GM15510 (cell line): ENCODE results near the gene MYO18B.

Source experiments
- POLR2A ChIP-seq: IDR thresholded peaks from 3 replicates; pipeline ENCODE4 v1.6.1; 2011; ENCODE audit warnings: borderline replicate concordance; ENCODE audit not compliant: insufficient read length; ENCODE audit errors: extremely low read depth

The MYO18B gene

DNA sequence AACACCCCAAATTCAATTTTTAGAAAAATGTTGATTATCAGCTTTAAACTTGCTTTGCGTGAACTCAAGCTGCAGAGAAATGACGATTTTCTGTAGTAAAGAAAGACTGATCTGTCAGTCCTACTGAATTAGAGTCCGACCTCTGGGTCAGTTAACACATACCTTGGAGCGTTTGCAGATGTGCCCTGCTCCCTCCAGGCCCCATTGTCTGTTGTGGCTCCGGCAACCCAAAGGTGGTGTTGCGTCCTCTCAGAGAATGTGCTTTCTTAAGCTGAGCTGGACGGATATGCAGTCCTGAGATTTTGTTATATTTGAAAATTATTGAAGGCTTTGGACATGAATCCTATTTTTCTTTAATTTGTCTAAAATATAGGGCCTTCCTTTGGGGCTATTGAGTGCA, 31.5 kb upstream of the MYO18B start:
- no peak for TF ChIP-seq POLR2A

GRCh38 chr22:25711491-25711890, 30.5 kb upstream of the MYO18B start:
- TF ChIP-seq POLR2A, result no peak

- no peak for TF ChIP-seq POLR2A
Measured at GRCh38 chr22:25712661-25713400, 29.2 kb upstream of the MYO18B start.

GRCh38 chr22:25714070-25714469, 27.9 kb upstream of the MYO18B start:
- TF ChIP-seq POLR2A, result no peak

GRCh38 chr22:25714739-25715138, 27.2 kb upstream of the MYO18B start:
- TF ChIP-seq POLR2A, result no peak

DNA sequence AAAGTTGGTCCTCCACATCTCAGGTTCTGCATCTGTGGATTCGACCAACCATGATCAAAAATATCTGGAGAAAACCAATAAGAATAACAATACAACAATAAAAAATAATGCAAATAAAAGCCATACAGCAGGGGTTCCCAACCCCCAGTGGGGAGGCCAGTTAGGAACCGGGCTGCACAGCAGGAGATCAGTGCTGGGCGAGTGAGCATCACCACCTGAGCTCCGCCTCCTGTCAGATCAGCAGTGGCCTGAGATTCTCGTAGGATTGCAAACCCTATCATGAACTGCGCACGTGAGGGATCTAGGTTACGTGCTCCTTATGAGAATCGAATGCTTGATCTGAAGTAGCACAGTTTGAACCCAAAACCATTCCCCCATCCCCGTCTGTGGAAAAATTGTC, 25.4 kb upstream of the MYO18B start:
- TF ChIP-seq POLR2A, result no peak

DNA sequence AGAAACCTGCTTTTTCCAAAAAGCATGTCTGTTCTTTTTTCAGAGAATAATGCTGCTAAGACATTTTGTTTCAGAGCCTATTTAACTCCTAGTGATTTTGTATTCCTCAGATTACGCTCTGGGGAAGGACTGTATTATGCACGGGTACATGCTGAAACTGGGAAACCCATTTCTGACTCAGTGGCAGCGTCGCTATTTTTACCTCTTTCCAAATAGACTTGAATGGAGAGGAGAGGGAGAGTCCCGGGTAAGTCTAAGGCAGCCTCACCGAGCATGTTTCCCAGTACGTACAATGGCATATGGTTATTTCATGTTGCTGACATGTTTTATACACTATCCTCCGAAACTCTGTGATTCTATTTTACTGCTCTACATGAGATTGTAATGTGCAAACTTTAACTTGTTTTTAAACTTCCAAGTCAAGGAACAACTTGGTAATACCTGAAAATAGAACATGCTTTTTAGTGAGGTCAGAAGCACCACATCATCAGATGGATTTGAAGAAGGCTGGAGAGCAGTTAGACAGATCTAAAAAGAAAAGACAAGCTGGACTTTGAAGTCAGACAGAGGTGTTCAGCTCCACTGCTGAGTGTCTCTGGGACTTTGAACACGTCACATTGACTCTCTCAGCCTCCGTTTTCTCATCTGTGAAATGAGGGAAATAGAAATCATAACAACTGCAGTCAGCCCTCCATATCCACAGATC, 23.7 kb upstream of the MYO18B start:
- TF ChIP-seq POLR2A, result no peak

DNA sequence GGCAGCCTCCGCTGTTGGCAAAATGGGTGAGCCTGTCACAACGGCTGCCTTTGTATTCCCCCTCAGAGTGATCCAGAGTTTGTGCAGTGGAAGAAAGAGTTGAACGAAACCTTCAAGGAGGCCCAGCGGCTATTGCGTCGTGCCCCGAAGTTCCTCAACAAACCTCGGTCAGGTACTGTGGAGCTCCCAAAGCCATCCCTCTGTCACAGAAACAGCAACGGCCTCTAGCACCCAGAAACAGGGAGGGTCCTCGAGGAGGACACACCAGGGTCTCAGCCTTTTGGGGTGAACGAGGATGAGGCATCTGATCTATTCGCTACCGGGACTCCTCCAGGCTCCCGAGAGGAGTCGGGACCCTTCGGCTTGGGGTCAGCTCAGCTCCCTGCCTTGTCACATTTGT, 19.8 kb upstream of the MYO18B start:
- no peak for TF ChIP-seq POLR2A

DNA sequence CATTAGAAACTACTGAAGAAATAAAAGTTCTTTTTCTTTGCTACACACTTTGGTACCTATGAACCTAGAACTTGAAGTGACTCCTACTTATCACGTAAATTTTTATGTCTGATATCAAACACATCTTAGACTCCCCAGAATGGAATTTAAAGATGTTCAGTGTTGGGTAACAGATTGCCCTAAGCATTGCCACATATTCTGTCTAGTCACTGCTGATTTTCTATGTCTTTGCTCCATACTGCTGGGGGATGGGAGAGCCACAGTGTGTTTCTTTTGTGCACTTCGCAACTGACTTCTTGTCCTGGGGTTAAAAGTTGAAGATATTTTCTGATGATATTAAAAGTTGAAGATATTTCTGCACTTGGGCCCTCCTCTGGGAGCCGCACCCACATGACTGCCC, 19.4 kb upstream of the MYO18B start:
- TF ChIP-seq POLR2A, result no peak

DNA sequence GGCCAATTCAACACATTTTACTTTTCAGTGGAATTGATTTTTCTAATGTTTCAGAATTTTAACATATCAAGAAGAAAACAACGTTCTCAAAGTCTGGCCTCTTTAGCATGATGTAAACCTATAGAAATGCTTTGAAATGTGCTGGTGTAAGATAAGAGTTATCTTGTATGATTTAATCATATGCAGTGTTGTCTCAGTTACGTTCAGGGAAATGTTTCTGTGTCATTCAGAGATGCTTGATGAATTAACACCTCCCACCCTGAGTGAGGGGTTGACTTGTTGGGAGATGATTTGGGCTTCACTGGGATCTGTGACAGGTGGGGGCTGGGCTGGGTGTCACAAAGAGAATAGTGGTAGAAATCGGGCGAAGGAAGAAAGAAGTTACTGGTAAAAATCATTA, 15.7 kb upstream of the MYO18B start:
- TF ChIP-seq POLR2A, result no peak

GRCh38 chr22:25728071-25728470, 13.9 kb upstream of the MYO18B start:
- TF ChIP-seq POLR2A, result no peak

DNA sequence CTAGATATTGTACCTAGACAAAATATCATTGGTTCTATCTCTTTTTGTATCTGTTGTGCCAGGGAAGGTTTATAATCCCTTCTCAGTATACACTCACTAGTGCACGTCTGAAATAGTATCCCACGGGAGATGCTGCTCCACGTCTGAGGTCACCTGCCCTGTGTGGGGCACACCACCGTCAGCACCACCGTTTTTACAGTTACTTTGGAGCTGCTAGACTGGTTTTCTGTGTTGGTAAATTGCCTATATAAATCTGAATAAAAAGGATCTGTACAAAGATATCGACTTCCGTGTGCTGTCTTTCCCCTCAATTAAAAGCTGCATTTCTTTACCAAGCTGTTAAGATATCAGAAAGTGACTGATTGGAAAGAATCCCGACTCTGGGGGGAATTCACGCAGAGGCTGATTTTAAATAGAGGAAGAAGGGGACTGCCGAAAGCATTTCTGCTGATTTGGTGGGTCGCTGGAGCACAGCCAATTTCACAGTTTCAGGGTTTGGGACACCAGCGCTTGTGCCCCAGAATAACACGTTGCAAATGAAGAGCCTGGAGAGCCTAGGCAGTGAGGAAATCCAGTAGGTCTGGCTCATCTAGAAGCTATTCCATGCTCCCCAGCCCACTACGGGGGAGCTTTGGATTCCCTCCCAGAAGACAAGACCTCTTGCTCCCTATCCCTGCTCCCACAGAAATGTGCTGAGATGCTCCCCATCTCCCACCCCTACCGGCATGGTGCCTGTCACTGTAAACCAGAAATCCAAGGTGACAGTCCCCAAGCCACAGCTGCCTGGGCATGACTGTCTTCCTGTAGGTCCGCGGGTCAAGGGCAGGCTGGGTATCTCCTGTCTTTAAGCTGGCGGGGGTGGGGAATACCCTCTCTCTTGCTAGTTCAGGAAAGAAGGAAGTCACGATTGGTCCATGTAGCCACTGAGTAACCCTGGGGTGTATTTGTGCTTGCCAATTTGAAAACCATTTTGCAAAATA, 12.7 kb upstream of the MYO18B start:
- TF ChIP-seq POLR2A, result no peak

DNA sequence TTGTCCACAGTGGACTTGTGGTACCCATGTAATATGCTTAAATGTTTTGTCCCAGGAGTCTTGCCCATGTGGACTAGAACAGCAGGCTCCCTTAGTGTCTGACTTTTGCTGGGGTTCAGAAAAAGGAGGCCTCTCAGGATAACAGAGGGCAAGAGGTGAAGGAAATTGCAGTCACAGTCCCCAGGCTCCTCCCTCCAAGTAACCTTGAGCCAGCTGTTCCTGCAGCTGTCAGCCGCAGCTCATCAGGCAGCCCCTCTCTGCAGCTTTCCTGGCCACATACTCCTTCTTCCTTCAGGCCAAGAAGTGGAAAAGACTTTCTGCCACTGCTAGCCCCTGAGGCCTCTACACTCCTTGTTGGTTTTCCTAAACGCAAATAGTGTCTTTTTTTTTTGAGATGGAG, 6.3 kb upstream of the MYO18B start:
- no peak for TF ChIP-seq POLR2A

DNA sequence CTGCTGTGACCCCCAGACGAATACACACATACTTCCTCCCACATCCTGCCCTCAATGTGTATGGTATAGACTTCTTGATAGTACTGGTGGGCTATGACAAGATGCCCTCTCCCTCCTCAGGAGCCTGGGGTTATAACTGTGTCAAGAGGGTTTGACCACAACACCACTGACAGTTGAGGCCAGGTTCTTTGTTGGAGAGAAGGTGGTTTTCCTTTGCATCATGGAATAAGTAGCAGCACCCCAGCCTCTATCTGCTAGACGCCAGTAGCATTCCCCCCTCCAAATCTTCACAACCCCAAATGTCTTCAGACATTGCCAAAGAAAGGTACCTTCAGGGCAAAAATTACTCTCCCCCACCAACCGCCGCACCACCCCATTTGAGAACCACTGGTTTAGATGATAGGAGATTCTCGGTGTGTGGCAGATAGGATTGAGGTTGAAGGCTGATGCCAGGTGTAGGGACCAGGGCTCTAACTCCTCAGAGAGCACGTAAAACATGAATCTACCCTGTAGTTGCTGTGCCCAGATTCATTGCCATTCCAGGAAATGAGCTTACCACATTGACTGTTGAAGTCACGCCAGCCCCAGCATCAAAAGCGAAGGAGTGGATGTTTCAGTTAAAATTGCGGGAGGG, 5.5 kb upstream of the MYO18B start:
- TF ChIP-seq POLR2A, result no peak
